GM11168 (cell line): ENCODE data around the gene PKD2L2.

Source experiments
- in situ Hi-C: fragments of 300-500 bp; cut with MboI; formaldehyde crosslinking; loops from one replicate; pipeline ENCODE4 v1.12.0; 2022; ENCODE audit warnings: low sequenced_read_pairs; ENCODE audit not compliant: unreplicated experiment

Gene PKD2L2

DNA sequence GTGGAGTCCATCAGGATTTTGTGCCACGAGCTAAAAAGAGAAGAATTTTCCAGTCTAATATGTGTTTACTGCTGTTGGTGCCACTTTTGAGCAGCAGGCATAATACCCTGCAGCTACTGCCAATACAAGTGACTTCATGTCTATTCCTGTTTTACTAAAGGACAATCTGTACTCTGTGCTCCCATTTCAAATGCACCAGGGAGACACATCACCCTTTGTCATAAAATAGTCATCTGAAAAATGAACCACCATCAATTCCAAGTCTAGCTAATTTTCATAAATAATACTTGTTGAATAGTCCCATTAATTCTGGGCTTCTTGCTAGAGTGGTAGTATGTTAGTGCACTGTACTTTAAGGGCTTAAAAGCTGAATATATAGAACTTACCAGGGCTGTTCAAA, 8.9 kb upstream of the PKD2L2 start:
- in situ Hi-C loops: no loop called here

DNA sequence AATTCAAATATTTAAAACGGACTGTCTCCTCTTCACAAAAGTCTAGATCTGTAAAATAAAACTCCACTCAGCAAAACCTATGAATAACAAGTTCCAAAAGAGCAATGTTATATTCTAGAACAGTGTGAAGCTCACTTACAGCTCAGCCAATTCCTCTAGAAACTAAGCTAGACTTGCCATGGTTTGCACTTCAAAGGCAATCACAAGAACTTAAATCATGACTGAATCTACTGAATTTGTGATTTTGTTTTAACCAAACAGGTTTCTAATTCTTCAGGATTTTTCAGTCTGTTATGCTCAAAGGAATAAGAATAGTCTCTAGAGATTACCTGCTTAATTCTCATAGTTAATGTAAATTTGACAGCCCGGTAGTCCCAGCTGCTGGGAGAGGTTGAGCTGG, 1.4 kb upstream of the PKD2L2 start:
- in situ Hi-C loops: no loop called here

DNA sequence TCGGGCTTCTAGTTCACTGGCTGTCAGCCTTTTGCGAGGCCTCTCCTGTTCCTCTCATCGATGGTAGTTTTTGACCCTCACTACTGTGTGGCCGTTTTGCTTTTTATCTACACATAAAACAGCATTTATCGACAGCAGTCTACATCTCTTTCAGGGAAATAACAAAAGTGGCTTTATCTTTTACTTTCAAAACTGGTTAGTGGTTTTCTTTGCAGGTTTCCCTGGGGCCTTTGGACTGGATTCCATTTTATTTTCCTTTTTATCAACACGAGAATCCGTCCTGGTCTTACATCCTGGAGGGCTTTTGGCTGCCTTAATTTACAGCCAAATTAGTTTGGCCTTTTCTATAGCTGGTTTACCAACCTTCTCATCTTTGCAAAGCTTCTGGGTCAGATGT, 793 bp upstream of the PKD2L2 start:
- in situ Hi-C loops: no loop called here

DNA sequence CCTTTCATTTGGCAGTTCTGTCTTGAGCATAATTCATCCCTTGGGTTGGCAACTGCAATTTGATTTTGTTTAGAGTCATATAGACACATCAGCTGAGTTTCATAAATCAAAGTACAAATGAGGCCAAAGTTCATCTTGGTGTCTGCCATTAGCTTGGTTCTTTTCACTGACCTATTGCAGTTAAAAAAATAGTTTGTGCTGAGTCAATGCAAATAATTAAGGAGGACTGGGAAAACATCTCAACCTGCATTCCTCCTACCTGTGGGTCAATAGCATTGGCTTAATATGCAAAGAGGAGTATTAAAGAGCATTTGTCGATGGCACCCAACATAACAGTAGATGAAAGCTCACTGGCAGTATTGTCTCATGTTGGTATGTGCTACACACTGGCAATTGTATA, 1.6 kb downstream of the PKD2L2 start:
- in situ Hi-C loops: no loop called here

DNA sequence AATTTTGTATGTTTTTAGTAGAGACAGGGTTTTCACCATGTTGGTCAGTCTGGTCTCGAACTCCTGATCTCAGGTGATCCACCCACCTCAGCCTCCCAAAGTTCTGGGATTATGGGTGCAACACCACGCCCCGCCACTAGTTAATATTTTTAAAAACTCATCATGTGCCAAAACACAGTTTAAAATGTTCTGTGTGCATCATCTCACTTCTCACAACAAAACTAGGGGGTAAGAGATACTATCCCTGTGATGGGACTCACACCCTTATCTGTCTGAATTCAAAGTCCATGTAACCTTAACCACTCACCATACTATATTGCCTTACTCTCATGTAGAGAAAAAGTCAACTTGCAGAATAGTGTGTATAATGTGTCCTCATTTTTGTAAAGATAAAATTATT, 2.6 kb downstream of the PKD2L2 start:
- in situ Hi-C loops: no loop called here

DNA sequence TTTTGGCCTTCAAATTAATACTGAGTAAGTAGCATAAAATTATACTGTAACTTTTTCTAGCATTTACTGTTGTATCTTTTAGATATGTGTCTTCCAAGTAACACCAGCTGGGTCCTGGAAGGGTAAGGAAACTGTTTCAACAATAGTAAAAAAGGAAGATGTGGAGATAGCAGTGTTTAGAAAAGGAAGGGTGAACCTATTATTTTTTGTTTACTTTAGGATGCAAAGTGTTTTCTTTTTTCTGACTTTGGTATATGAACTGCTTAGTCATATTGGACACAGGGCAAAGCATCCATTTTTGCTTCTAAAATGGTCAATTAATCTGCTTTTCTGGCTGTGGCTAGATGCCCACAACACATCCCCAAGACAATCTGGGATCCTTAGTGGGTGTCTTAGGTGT, 5.3 kb downstream of the PKD2L2 start:
- in situ Hi-C loops: no loop called here

DNA sequence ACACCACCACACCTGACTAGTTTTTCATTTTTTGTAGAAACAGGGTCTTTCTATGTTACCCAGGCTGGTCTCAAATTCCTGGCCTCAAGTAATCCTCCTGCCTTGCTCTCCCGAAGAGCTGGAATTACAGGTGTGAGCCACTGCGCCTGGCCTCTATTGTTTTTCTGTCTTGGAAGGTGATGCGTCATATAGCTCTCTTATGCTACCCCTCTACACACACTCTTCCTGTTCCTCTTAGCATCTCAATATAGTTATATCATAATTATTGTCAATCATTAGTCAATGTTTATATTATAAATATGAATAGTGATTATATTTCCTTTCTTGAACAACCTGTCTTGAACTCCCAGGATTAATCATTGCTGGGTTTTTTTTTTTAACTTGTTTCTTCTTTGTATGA, 7.3 kb downstream of the PKD2L2 start:
- in situ Hi-C loops: no loop called here

DNA sequence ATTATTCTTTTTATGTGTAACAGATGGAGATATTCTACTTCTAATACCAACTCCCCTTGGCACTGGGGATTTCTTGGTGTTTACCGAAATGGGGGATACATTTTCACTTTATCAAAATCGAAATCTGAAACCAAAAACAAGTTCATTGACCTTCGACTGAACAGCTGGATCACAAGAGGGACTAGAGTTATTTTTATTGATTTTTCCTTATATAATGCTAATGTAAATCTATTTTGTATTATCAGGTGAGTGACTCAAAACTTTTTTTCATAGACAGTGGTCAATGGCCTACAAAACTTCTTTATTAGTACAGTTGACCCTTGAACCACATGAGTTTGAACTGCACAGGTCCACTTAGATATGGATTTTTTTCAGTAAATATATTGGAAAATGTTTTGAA, 10.2 kb downstream of the PKD2L2 start:
- in situ Hi-C loops: no loop called here

DNA sequence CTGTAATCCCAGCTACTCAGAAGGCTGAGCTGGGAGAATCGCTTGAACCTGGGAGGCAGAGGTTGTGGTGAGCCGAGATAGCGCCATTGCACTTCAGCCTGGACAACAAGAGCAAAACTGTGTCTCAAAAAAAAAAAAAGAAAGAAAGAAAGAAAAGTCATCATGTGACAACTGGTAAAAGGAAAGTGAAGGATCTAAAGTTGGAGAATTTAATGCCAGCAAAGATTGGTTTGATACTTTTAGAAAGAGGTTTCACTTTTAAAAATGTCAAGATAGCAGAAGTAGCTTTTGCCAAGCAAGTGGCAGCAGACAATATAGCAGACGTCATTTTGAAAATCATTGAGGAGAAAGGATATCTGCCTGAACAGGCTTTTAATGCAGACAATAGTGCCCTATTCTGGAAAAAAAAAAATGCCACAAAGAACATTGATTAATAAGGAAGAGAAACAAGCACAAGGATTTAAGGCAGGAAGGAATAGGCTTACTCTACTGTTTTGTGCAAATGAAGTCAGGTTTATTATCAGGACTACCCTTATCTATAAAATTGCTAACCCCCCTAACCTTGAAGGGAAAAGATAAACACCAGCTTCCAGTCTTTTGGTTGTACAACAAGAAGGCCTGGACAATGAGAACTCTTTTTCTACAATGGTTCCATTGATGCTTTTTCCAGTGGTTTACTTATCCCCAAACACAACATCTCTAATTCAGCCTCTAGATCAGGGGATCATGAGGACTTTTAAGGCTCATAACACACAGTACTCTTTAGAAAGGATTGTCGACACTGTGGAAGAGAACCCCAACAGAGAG, 12.0 kb downstream of the PKD2L2 start:
- in situ Hi-C loops: no loop called here

DNA sequence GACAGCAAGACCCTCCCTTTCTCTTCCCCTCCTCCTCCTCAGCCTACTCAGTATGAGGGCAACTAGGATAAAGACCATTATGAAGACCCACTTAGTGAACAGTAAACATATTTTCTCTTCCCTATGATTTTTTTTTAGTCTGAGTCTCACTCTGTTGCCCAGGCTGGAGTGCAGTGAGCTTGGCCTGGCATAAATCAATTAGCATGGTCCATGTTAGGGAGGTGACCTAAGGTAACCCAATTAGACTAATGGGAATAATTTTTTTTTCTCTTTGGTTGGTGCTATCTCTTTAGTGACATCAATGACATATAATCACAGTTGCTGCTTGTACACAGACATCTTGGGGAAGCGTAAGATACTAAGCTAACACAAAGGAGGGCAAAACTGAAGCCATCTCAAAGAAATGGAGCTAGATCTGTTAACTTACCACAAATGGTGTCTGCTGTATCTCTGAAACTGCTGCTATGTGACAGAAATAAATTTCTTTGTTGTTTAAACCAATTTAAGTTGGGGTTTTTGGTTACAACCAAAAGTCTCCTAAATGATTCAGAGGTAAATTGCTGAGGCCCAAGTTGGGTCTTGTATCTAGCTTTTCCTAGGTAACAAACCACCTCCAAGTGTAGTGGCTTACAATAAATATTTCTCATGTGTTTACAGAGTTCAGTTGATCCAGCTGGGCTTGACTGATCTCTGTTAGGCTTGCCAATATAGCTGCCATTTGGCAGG, 13.3 kb downstream of the PKD2L2 start:
- in situ Hi-C loops: no loop called here

DNA sequence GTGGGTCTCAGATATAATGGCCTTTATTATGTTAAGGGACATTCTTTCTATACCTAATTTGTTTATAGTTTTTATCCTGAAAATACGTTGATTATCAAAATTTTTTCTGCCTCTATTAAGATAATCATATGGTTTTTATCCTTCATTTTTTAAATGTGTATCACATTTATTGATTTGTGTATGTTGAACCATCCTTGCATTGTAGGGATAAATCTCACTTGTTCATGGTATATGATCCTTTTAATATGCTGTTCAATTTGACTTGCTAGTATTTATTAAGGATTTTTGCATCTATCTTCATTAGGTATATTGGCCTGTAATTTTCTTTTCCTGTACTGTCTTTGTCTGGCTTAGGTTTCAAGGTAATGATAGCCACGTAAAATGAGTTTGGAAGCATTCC, 25.5 kb downstream of the PKD2L2 start:
- in situ Hi-C loops: no loop called here

DNA sequence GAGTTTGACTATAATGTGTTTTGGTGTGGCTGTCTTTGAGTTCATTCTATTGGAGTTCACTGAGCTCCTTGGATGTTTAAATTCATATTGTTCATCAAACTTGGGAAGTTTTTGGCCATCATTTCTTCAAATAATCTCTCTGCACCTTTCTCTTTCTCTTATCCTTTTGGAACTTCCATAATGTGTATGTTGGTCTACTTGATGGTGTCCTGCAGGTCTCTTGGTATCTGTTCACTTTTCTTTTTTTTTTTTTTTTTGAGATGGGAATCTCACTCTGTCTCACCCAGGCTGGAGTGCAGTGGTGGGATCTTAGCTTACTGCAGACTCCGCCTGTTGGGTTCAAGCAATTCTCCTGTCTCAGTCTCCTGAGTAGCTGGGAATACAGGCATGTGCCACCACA, 27.7 kb downstream of the PKD2L2 start:
- in situ Hi-C loops: no loop called here

DNA sequence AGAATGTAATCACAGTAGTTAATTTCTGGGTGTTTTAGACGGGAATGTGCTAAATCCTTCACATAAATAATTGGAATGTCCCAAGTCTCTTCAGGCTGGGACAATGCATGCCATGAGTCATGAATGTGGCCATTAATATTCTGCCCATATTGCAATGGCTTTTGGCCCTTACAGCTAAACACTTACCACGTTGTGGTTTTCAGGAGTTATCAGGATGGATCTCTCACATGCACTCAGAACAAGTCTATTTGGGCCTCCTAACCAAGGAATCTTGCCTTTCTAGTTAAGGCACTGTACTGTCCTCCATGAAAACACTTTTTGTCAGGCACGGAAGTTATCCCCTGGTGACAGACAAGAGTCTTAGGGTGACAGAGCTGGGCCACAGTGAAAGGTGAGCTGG, 32.7 kb downstream of the PKD2L2 start:
- in situ Hi-C loops: no loop called here

DNA sequence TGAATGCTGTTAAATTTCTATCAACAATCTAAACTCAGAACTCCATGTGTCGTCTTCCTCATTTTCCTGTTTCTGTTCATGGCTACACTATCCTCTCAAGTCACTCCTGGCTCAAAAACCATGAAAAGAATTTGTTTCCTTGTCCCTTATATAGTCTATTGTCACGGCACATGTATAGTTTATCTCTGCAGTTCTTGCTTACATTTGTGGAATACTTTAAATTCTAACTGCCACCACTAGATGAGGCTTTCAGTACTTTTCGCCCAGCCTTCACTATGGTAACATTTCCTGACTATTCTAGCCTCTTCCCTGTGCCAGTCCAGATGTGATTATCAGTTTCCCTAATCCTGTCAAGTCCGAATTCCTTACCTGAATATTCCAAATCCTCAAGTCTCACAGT, 34.6 kb downstream of the PKD2L2 start:
- in situ Hi-C loops: no loop called here

DNA sequence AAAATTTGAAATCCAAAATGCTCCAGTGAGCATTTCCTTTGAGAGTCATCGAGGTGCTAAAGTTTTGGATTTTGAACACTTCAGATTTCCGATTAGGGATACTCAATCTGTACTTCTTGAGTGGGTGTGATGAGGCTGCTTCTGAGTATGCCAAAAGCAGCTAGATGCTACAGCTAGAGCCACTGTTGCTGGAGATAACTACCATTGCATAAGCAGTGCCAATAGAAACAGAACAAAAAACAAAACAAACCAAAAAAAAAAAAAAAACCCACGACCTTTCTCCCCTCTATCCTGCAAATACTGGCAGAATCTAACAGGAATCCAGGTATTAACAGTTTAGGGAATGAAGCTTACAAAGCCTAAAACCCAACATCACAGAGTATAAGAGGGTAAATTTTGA, 43.5 kb downstream of the PKD2L2 start:
- in situ Hi-C loops: no loop called here

DNA sequence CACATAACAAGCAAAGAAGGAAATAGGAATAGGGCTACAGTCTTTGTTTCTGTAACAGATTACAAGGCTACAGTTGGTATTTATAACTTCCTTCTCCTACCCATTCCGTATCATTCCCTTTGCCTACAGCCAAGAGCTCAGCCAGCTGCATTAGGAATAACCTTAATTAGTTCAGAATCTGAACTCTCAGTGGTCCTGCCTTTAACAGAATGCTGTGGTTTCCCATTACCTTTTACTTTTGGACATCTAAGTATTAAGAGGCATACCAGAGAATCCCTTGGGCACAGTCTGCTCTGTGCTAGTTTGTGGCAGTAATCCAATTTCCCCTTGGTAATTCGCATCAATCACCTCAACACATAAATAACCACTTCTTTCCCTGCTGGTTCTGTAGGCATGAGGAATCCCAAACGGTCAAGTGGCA, 44.2 kb downstream of the PKD2L2 start:
- in situ Hi-C loops: no loop called here

DNA sequence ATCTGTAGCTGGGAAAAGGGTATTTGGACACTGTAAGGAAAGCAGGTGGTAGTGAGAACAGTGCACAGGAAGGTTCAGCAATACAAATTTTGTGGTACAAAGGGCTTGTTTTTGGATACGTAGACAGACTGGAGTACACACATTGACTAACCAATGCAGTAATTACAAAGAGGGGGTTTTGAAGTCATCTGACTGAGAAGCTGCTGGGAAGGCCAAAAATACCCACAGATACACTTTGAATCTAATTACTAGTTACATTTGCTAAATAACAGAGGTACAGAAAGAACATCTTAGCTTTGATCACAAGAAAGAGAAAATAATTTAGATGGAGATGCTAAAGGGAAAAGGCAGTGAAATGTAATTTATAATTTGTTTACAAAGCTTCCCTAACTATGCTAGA, 45.9 kb downstream of the PKD2L2 start:
- in situ Hi-C loops: no loop called here

DNA sequence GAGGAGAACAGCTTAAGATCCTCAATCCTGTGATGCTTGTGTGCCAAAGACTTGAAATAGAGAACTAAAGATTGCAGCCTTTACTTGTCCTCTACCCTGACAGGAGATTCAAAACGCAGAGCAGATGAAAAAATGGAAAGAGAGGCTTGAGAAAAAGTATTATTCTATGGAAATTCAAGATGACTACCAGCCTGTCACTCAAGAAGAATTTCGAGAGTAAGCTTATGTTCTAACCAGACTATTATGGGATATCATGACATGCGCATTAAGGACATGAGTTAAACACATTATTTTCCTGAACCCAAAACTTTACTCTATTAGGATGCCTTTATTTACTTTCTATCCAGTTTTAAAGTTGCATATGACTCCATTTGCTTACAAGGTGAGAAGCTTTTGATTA, 46.4 kb downstream of the PKD2L2 start:
- in situ Hi-C loops: no loop called here

DNA sequence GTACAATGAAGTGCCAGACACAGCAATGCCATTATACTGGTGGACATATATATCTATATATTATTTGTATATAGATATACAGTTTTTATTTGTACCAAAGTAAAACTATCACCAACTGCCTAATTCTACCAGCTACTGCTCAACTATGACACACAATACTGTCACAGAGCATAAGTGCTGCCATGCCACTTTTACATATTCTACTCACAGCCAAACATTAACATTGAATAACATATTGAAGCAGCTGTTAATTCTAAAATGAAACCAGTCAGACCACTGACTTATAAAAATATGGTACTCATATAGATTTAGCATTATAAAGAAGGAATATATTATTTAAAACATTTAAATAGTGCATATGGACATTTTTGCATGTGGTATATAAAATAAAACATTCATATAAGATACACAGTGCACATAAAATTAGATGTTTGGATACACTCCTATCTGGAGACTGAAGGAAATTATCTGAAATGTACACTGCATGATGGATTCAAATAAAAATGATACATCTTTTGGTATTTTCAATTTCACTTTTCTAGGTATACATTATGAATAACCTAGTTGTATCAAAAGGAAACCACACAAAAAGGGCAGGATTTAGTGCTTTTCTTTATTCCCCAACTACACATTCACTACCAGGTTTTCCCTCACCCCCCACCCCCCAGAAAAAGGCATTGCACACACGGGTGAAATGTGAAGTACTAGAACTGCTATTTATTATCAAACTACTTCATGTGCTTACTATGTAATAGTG, 48.9 kb downstream of the PKD2L2 start:
- in situ Hi-C loops: no loop called here

DNA sequence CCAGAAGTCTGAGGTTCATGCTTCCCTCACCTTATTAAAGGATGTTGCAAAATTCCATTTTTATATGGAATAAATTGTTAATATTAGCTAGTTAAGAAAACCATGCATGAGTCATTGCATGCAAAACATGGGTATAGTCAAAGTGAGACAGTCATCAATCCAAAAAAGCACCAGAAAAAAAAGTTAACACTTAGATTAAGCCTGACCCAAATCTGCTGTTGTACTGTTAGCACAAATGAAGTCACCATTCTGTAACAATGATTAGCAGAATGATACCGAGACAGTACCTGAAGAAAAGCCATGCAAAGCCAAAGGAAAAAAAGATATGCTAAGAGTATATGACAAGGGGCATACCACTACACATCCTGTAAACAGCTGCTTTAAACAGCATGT, 49.5 kb downstream of the PKD2L2 start:
- in situ Hi-C loops: no loop called here

DNA sequence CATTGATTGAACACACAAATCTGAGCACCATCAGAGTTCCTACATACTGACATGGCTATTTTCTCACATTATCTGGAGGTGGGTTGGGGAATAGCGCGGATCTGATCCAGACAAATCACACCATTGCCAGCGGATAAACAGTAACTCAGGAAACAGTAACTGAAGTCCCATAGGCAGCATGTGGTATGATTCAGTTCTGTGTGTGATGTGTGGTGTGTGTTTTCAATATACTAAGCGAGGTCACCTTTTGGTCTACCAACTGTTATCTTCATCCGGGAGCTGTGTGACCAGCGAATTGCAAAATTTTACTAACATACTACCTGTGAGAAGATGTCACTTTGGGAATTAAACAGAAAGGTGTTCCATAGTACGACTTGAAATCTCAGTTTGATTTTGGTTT, 50.1 kb downstream of the PKD2L2 start:
- in situ Hi-C loops: no loop called here
